HG03558 (cell line): Measurements from ENCODE around the gene SORBS2.
"Not testable (repeated sequence)": the region's sequence is repeated elsewhere in the genome, so short reads cannot be mapped to it uniquely, and the experiment has no call there.

Source experiments
- ATAC-seq: cut with Tn5 transposase; IDR thresholded peaks from one replicate; pipeline ENCODE4 v1.9.1; 2021; ENCODE audit warnings: moderate number of reproducible peaks; ENCODE audit not compliant: unreplicated experiment; ENCODE audit errors: extremely low read depth

SORBS2 gene

GRCh38 chr4:185811509-185812364 lies at the start of gene SORBS2:
SORBS2 (minus strand) TSS chr4:185812194; CDS start chr4:185690571, 121,623 bp downstream.
- ATAC-seq = peak; percentile 72

GRCh38 chr4:185859111-185859510 lies 47.1 kb upstream of the SORBS2 start:
- ATAC-seq = no peak

GRCh38 chr4:185857561-185857960 lies 45.6 kb upstream of the SORBS2 start:
- not testable (repeated sequence) for ATAC-seq

GRCh38 chr4:185853841-185854240 lies 41.8 kb upstream of the SORBS2 start:
- ATAC-seq = no peak

- ATAC-seq = no peak
These were observed 41.0 kb upstream of the SORBS2 start for GRCh38 chr4:185852961-185853360.

GRCh38 chr4:185849664-185850550 lies 37.9 kb upstream of the SORBS2 start:
- no peak for ATAC-seq

- no peak for ATAC-seq
These were observed 35.5 kb upstream of the SORBS2 start for GRCh38 chr4:185847352-185848097.

GRCh38 chr4:185846505-185847150 lies 34.6 kb upstream of the SORBS2 start:
- no peak for ATAC-seq

GRCh38 chr4:185845966-185846365 lies 34.0 kb upstream of the SORBS2 start:
- ATAC-seq = no peak

- no peak for ATAC-seq
These were observed 29.5 kb upstream of the SORBS2 start for GRCh38 chr4:185841451-185841850.

- no peak for ATAC-seq
These were observed 29.0 kb upstream of the SORBS2 start for GRCh38 chr4:185840953-185841352.

- no peak for ATAC-seq
These were observed 28.2 kb upstream of the SORBS2 start for GRCh38 chr4:185840201-185840600.

- ATAC-seq = no peak
These were observed 27.8 kb upstream of the SORBS2 start for GRCh38 chr4:185839770-185840169.

GRCh38 chr4:185839194-185839712 lies 27.3 kb upstream of the SORBS2 start:
- ATAC-seq = no peak

GRCh38 chr4:185838514-185839193 lies 26.7 kb upstream of the SORBS2 start:
- ATAC-seq = no peak

GRCh38 chr4:185838104-185838452 lies 26.1 kb upstream of the SORBS2 start:
- ATAC-seq = no peak

- ATAC-seq = no peak
These were observed 25.6 kb upstream of the SORBS2 start for GRCh38 chr4:185837415-185838103.

- no peak for ATAC-seq
These were observed 24.5 kb upstream of the SORBS2 start for GRCh38 chr4:185836241-185837084.
